Measurements from ENCODE around the gene GLYR1. TPM values are rescaled to one million over a fixed set of nuclear protein-coding genes. Genes with fewer than 3 reads are reported as not detected.

Gene GLYR1
- total RNA-seq, 2 donors from 2014 or later, result 99.3 to 108 TPM

DNA sequence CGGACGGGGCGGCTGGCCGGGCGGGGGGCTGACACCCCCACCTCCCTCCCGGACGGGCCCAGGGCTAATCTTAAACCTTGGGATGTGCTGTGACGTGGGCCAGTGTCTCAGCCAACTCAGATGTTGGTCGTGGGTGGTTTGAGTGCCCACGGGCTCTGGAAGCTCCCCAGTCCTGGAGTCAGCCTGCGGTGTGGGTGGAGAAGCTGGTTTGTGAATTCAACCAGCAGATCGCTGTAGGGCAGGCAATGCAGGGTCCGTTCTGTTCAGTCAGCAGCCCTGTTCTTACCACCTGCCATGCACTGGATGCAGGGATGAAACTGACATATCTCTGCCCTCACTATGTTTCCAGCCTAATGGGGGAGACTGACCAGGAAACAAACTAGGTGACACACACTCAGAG, 72.1 kb downstream of the GLYR1 start:
- Mint-ChIP-seq H3K4me1 (peaks cover 5% of the 10 kb centered on the region), H3K27me3 (ENCODE audit: insufficient read depth) (no peaks in the 10 kb centered on the region), H3K4me3 (no peak overlapping the region), H3K27ac (no peak overlapping the region), H3K36me3 (ENCODE audit: low read depth) (no peaks in the 10 kb centered on the region), H3K9me3 (no peaks in the 10 kb centered on the region)
- DNase-seq, result no peak
- H3K4me1 ChIP-seq (ENCODE audit: control insufficient read depth, insufficient read depth, low read length), result peaks cover 3% of the 10 kb centered on the region
- no peaks in the 10 kb centered on the region for H3K36me3 ChIP-seq (ENCODE audit: control insufficient read depth, insufficient read depth, low read length)
- H3K27ac ChIP-seq (ENCODE audit: low read depth, low read length), result no peak overlapping the region
- H3K9me3 ChIP-seq (ENCODE audit: control insufficient read depth, low read length), result no peaks in the 10 kb centered on the region
- TF ChIP-seq, protein P1, sequence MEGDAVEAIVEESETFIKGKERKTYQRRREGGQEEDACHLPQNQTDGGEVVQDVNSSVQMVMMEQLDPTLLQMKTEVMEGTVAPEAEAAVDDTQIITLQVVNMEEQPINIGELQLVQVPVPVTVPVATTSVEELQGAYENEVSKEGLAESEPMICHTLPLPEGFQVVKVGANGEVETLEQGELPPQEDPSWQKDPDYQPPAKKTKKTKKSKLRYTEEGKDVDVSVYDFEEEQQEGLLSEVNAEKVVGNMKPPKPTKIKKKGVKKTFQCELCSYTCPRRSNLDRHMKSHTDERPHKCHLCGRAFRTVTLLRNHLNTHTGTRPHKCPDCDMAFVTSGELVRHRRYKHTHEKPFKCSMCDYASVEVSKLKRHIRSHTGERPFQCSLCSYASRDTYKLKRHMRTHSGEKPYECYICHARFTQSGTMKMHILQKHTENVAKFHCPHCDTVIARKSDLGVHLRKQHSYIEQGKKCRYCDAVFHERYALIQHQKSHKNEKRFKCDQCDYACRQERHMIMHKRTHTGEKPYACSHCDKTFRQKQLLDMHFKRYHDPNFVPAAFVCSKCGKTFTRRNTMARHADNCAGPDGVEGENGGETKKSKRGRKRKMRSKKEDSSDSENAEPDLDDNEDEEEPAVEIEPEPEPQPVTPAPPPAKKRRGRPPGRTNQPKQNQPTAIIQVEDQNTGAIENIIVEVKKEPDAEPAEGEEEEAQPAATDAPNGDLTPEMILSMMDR (conservative IDR thresholded peaks at IDR 0.05), result no peak
- WGBS, 2 experiments (ENCODE audit: insufficient coverage in 1 of 2, insufficient read length in 1 of 2), result 96% methylated on average over 4 to 10 of the region's 13 CpGs
- H3K9ac ChIP-seq (ENCODE audit: extremely low read depth, low read length, poor library complexity, severe bottlenecking), result no peak overlapping the region
- no peak overlapping the region for H3K4me3 ChIP-seq (ENCODE audit: low read length)
- H3K27me3 ChIP-seq (ENCODE audit: control insufficient read depth, insufficient read depth, low read length, poor library complexity, severe bottlenecking), result no peaks in the 10 kb centered on the region

DNA sequence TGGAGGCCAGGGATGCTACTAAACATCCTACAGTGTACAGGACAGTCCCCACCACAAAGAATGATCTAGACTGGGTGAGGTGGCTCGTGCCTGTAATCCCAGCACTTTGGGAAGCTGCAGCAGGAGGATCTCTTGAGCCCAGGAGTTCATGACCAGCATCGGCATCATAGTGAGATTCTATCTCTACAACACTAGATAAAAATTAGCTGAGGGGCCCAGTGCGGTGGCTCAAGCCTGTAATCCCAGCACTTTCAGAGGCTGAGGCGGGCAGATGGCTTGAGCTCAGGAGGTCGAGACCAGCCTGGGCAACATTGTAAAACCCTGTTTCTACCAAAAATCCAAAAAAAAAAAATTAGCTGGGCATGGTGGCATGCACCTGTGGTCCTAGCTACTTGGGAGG, 74.7 kb downstream of the GLYR1 start:
- H3K4me3 ChIP-seq (ENCODE audit: low read length), result no peak overlapping the region
- WGBS, 2 experiments (ENCODE audit: insufficient coverage in 1 of 2, insufficient read length in 1 of 2), result 95 to 96% methylated on average over 4 to 5 of the region's 5 CpGs
- Mint-ChIP-seq H3K4me3 (no peak overlapping the region), H3K36me3 (ENCODE audit: low read depth) (no peaks in the 10 kb centered on the region), H3K27ac (no peak overlapping the region), H3K27me3 (ENCODE audit: insufficient read depth) (no peaks in the 10 kb centered on the region), H3K9me3 (no peaks in the 10 kb centered on the region), H3K4me1 (peaks cover 16% of the 10 kb centered on the region)
- no peak for DNase-seq
- H3K27me3 ChIP-seq (ENCODE audit: control insufficient read depth, insufficient read depth, low read length, poor library complexity, severe bottlenecking), result no peaks in the 10 kb centered on the region
- no peak overlapping the region for H3K27ac ChIP-seq (ENCODE audit: low read depth, low read length)
- H3K36me3 ChIP-seq (ENCODE audit: control insufficient read depth, insufficient read depth, low read length), result no peaks in the 10 kb centered on the region
- H3K9me3 ChIP-seq (ENCODE audit: control insufficient read depth, low read length), result no peaks in the 10 kb centered on the region
- H3K9ac ChIP-seq (ENCODE audit: extremely low read depth, low read length, poor library complexity, severe bottlenecking), result no peak overlapping the region
- peaks cover 3% of the 10 kb centered on the region for H3K4me1 ChIP-seq (ENCODE audit: control insufficient read depth, insufficient read depth, low read length)
- TF ChIP-seq, protein P1 (conservative IDR thresholded peaks at IDR 0.05), result no peak

DNA sequence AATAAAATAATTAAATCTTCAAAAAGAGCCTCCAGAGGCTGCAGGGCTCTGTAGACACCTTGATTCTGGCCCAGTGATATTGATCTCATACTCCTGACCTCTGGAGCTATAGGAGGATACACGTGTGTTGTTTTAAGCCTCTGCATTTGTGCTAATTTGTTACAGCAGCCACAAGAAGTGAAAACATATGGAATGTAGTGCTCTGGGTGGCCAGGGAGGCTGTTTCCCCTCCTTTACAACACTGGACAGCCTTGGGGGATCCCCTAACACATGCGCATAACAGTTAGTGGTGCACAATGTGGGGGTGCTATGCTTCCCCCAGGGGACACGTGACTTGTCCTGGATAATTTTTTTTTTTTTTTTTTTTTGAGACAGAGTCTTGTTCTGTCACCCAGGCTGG, 75.4 kb downstream of the GLYR1 start:
- H3K9me3 Mint-ChIP-seq, result no peaks in the 10 kb centered on the region
- TF ChIP-seq, protein P1 (conservative IDR thresholded peaks at IDR 0.05), result no peak
- Histone ChIP-seq H3K9me3 (ENCODE audit: control insufficient read depth, low read length) (no peaks in the 10 kb centered on the region), H3K4me1 (ENCODE audit: control insufficient read depth, insufficient read depth, low read length) (peaks cover 3% of the 10 kb centered on the region), H3K27me3 (ENCODE audit: control insufficient read depth, insufficient read depth, low read length, poor library complexity, severe bottlenecking) (no peaks in the 10 kb centered on the region), H3K4me3 (ENCODE audit: low read length) (no peak overlapping the region), H3K9ac (ENCODE audit: extremely low read depth, low read length, poor library complexity, severe bottlenecking) (no peak overlapping the region), H3K36me3 (ENCODE audit: control insufficient read depth, insufficient read depth, low read length) (no peaks in the 10 kb centered on the region), H3K27ac (ENCODE audit: low read depth, low read length) (no peak overlapping the region)
- peaks cover 16% of the 10 kb centered on the region for H3K4me1 Mint-ChIP-seq
- no peak overlapping the region for H3K4me3 Mint-ChIP-seq
- 80 to 100% methylated on average over 1 to 3 of the region's 3 CpGs for WGBS, 2 experiments (ENCODE audit: insufficient coverage in 1 of 2, insufficient read length in 1 of 2)
- no peak for DNase-seq
- no peaks in the 10 kb centered on the region for H3K36me3 Mint-ChIP-seq (ENCODE audit: low read depth)
- no peaks in the 10 kb centered on the region for H3K27me3 Mint-ChIP-seq (ENCODE audit: insufficient read depth)
- no peak overlapping the region for H3K27ac Mint-ChIP-seq

All from endodermal cell (in vitro differentiated cells).